Frontal cortex (tissue), 4 donors: ENCODE data around the gene THRA. TPM values are rescaled to one million over a fixed set of nuclear protein-coding genes. Genes with fewer than 3 reads are reported as not detected.

Experiments used
- DNase-seq, 2 donors: peaks; one replicate each; pipeline ENCODE4 v3.0.0; 2012; ENCODE audit warnings: low spot score in 2 of 2
- FAIRE-seq: peaks from 2 replicates; lab custom pipeline; 2012; peaks lifted over from hg19 to GRCh38; lab: Jason Lieb, UNC
- total RNA-seq: library from RNA; depleted of rRNA; stranded (reverse); fragments of >200 nt; gene quantifications from one replicate; pipeline ENCODE4 v1.2.3, GENCODE V29; 2014
- donor health status: control.
- donor health status: control.
- donor health status: control.

Gene THRA
- total RNA-seq, 1 donor from 2014 or later, result 90.5 TPM

- DNase-seq (peak in 1 of 2 donors; percentile 56), FAIRE-seq (no peak)
These were observed 33.4 kb downstream of the THRA start for GRCh38 chr17:40095944-40096791.

- FAIRE-seq, result no peak
- no peak for DNase-seq
These were observed 34.3 kb downstream of the THRA start for GRCh38 chr17:40097087-40097486.

GRCh38 chr17:40097931-40098845 is 35.4 kb downstream of the THRA start:
- DNase-seq (no peak), FAIRE-seq (no peak)

GRCh38 chr17:40098846-40099618 is 36.3 kb downstream of the THRA start:
- FAIRE-seq (no peak), DNase-seq (peak; percentile 87 to 94)

- FAIRE-seq, result no peak
These were observed 37.1 kb downstream of the THRA start for GRCh38 chr17:40099619-40100418.

GRCh38 chr17:40100419-40100668 is 37.6 kb downstream of the THRA start, which contains the start of gene NR1D1:
NR1D1 (minus strand) TSS chr17:40100589; CDS start chr17:40100094, 495 bp downstream.
- FAIRE-seq, result no peak
- DNase-seq, result no peak

More at GRCh38 chr17:40099619-40100418, 37.1 kb downstream of the THRA start:
- DNase-seq, result no peak

- FAIRE-seq, result no peak
- DNase-seq, result peak; percentile 83 to 87
These were observed 38.1 kb downstream of the THRA start for GRCh38 chr17:40100669-40101366.

- FAIRE-seq (no peak), DNase-seq (no peak)
These were observed 38.8 kb downstream of the THRA start for GRCh38 chr17:40101367-40102210.

GRCh38 chr17:40103071-40103661 is 40.4 kb downstream of the THRA start:
- FAIRE-seq (no peak), DNase-seq (no peak)

- no peak for FAIRE-seq
- no peak for DNase-seq
These were observed 40.9 kb downstream of the THRA start for GRCh38 chr17:40103688-40104087.

- no peak for DNase-seq
- FAIRE-seq, result no peak
These were observed 42.1 kb downstream of the THRA start for GRCh38 chr17:40104594-40105486.

GRCh38 chr17:40105861-40106759 is 43.3 kb downstream of the THRA start:
- FAIRE-seq (no peak), DNase-seq (no peak)

- FAIRE-seq (no peak), DNase-seq (no peak)
These were observed 44.2 kb downstream of the THRA start for GRCh38 chr17:40106760-40107521.

- FAIRE-seq (no peak), DNase-seq (no peak)
These were observed 44.9 kb downstream of the THRA start for GRCh38 chr17:40107522-40108174.
